AG10803 (cell line): ENCODE results near the gene OCEL1.

Experiments used
- DNase-seq: peaks from one replicate; pipeline ENCODE4 v3.0.0; 2010; ENCODE audit warnings: low read depth
- H3K4me3 ChIP-seq: 2 replicates; pipeline ENCODE4 v1.5.1; 2011; ENCODE audit warnings: mild to moderate bottlenecking, low read length, control low read depth
- CTCF ChIP-seq: conservative IDR thresholded peaks from 2 replicates; pipeline ENCODE4 v1.5.1; 2011; ENCODE audit warnings: mild to moderate bottlenecking, low read length, control low read depth, inconsistent platforms

Gene OCEL1

GRCh38 chr19:17260842-17261325 lies 34.9 kb downstream of the OCEL1 start:
- DNase-seq = peak; percentile 68
- peak; percentile 90 for TF ChIP-seq CTCF
- no peak overlapping the region for H3K4me3 ChIP-seq

- TF ChIP-seq CTCF = no peak
- no peak overlapping the region for H3K4me3 ChIP-seq
- DNase-seq = no peak
Measured at GRCh38 chr19:17262557-17262956, 36.5 kb downstream of the OCEL1 start.

DNA sequence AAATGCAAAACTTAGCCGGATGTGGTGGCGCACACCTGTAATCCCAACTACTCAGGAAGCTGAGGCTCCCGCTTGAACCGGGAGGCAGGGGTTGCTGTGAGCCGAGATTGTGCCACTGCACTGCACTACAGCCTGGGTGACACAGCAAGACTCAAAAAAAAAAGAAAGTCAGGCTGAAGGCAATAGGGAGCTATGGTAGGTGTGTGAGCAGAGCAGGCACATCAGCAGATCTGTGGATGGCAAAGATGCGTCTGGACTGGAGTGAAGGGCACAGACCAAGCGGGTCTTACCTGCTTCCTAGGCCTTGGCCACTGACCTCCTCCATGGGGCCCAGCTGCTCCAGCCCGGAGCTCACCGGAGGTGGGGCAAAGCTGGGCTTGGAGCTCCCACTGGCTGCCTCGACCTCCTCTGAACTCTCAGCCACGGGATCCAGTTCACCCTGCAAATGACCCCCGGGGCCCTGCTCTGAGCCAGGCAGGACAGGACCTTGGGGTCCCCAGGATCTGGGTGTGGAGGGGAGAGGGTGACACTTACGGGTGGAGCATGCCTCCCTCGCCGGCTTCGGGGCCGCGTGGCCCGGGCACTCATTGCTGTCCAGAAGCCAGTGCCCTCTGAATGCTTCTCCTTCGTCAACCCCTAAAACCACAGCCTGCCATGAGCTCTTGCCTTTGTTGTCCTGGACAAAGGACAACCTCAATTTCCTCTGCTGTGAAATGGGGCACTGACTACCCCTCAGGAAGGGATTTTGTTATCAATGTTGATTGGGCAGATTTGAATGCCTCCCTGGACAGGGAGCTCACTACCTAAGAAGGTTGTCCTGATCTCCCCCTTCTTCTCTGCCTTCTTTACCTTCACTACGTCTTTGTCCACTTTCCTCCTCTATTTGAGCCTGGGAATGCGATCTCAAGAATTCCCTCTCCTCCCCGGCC lies 38.0 kb downstream of the OCEL1 start:
- DNase-seq = no peak
- TF ChIP-seq CTCF = no peak
- no peak overlapping the region for H3K4me3 ChIP-seq

GRCh38 chr19:17264641-17264979 lies 38.6 kb downstream of the OCEL1 start, which contains the start of gene USHBP1:
TSS of gene USHBP1 (minus strand) at chr19:17264745. CDS start at chr19:17264299, 446 bp downstream.
- H3K4me3 ChIP-seq = no peak within 1 kb of the TSS
- no peak for DNase-seq
- TF ChIP-seq CTCF = no peak

GRCh38 chr19:17266026-17266425 lies 40.0 kb downstream of the OCEL1 start:
- no peak for DNase-seq
- H3K4me3 ChIP-seq = no peak overlapping the region
- TF ChIP-seq CTCF = no peak

DNA sequence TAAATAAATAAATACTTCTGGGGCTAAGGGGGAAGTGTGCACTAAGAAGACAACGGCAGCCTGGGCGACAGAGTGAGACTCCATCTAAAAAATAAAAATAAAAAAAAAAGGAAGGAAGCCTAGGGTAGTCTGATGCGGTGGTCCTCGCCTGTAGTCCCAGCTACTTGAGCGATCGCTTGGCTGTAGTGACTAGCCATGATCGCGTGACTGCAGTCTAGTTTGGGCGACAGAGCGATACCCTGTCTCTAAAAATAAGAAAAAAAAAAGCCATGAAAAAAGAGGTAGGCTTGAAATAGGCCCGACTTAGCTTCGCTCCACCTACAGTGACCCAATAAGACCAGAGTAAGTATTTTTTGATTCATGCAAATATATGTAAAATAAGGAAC lies 40.6 kb downstream of the OCEL1 start:
- no peak for TF ChIP-seq CTCF
- DNase-seq = no peak
- no peak overlapping the region for H3K4me3 ChIP-seq
